HG02981 (cell line): ENCODE data around the gene APOB.

Experiments
- ATAC-seq: cut with Tn5 transposase; IDR thresholded peaks from one replicate; pipeline ENCODE4 v1.9.1; 2021; ENCODE audit warnings: mild to moderate bottlenecking, moderate library complexity; ENCODE audit not compliant: unreplicated experiment

APOB gene

GRCh38 chr2:20986024-20986939, 57.6 kb downstream of the APOB start:
- no peak for ATAC-seq

- ATAC-seq: no peak
Measured at GRCh38 chr2:20985062-20985461, 58.8 kb downstream of the APOB start.

GRCh38 chr2:20984408-20984807, 59.5 kb downstream of the APOB start:
- ATAC-seq: no peak

- ATAC-seq: no peak
Measured at GRCh38 chr2:20983844-20984243, 60.0 kb downstream of the APOB start.

GRCh38 chr2:20982861-20983260, 61.0 kb downstream of the APOB start:
- no peak for ATAC-seq

GRCh38 chr2:20977520-20978180, 66.2 kb downstream of the APOB start:
- ATAC-seq: no peak

- no peak for ATAC-seq
Measured at GRCh38 chr2:20976527-20976926, 67.3 kb downstream of the APOB start.

- no peak for ATAC-seq
Measured at GRCh38 chr2:20972792-20973565, 70.9 kb downstream of the APOB start.

GRCh38 chr2:20972110-20972509, 71.8 kb downstream of the APOB start:
- no peak for ATAC-seq

- no peak for ATAC-seq
Measured at GRCh38 chr2:20970068-20970467, 73.8 kb downstream of the APOB start.

- no peak for ATAC-seq
Measured at GRCh38 chr2:20966061-20966595, 77.7 kb downstream of the APOB start.

- no peak for ATAC-seq
Measured at GRCh38 chr2:20965221-20965620, 78.7 kb downstream of the APOB start.

- no peak for ATAC-seq
Measured at GRCh38 chr2:20963867-20964266, 80.0 kb downstream of the APOB start.

- ATAC-seq: peak; percentile 81
Measured at GRCh38 chr2:20962939-20963557, 80.8 kb downstream of the APOB start.

- ATAC-seq: no peak
Measured at GRCh38 chr2:20961858-20962257, 82.0 kb downstream of the APOB start.

- no peak for ATAC-seq
Measured at GRCh38 chr2:20960003-20960402, 83.9 kb downstream of the APOB start.

- ATAC-seq: no peak
Measured at GRCh38 chr2:20959252-20959651, 84.6 kb downstream of the APOB start.

- ATAC-seq: no peak
Measured at GRCh38 chr2:20957788-20958525, 85.9 kb downstream of the APOB start.

- no peak for ATAC-seq
Measured at GRCh38 chr2:20955277-20956026, 88.4 kb downstream of the APOB start.
